WERI-Rb-1 (cell line): Measurements from ENCODE around the gene CILP.

Experiments
- DNase-seq: peaks from one replicate; pipeline ENCODE4 v3.0.0-alpha.2; 2020
- H3K27ac ChIP-seq: fragments of 250-450 bp; sonication (Bioruptor Pico); 2 replicates; pipeline ENCODE4 v1.5.1; 2020; ENCODE audit warnings: mild to moderate bottlenecking, moderate library complexity
- H3K27me3 ChIP-seq: fragments of 250-450 bp; sonication (Bioruptor Pico); 2 replicates; pipeline ENCODE4 v1.5.1; 2021; ENCODE audit warnings: mild to moderate bottlenecking, low read depth, moderate library complexity; ENCODE audit not compliant: insufficient read depth, severe bottlenecking
- H3K36me3 ChIP-seq: fragments of 250-450 bp; sonication (Bioruptor Pico); 2 replicates; pipeline ENCODE4 v1.5.1; 2020; ENCODE audit warnings: mild to moderate bottlenecking, moderate library complexity
- H3K4me3 ChIP-seq: 2 replicates; pipeline ENCODE4 v1.5.1; 2011; ENCODE audit warnings: low read depth, mild to moderate bottlenecking, control low read depth, low read length
- H3K9me3 ChIP-seq: fragments of 250-450 bp; sonication (Bioruptor Pico); 2 replicates; pipeline ENCODE4 v1.5.1; 2021; ENCODE audit warnings: mild to moderate bottlenecking, moderate library complexity; ENCODE audit not compliant: severe bottlenecking
- CTCF ChIP-seq: IDR thresholded peaks from 2 replicates; pipeline ENCODE4 v1.5.1; 2011; ENCODE audit warnings: low read depth, mild to moderate bottlenecking, control low read depth, inconsistent platforms, low read length

The CILP gene

GRCh38 chr15:65171428-65171827, 39.8 kb downstream of the CILP start:
- Histone ChIP-seq H3K9me3 (no peaks in the 10 kb centered on the region), H3K27me3 (no peaks in the 10 kb centered on the region), H3K27ac (no peak overlapping the region), H3K4me3 (no peak overlapping the region), H3K36me3 (peaks cover 34% of the 10 kb centered on the region)
- DNase-seq = no peak
- no peak for TF ChIP-seq CTCF

GRCh38 chr15:65165875-65166274, 45.4 kb downstream of the CILP start:
- H3K4me3 ChIP-seq = no peak overlapping the region
- H3K27me3 ChIP-seq = no peaks in the 10 kb centered on the region
- no peak for TF ChIP-seq CTCF
- H3K9me3 ChIP-seq = no peaks in the 10 kb centered on the region
- peaks cover 23% of the 10 kb centered on the region for H3K36me3 ChIP-seq
- no peak overlapping the region for H3K27ac ChIP-seq
- no peak for DNase-seq

DNA sequence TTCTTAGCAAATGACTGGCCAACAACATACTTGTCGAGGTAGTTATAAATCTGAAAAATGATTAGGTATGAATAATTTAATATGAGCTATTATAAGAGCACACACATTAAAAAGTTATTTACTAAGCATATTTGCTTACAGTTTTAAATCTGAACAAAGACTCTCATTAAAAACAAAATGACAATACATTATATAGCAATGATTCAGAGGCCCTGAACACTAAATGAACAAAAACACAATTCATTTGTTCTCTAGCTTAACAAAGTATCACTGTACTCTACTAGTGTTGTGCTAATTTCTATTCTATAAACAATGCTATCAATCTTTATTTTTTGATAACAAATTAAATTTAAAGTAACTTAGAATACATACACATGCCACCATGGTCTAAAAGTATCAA, 47.1 kb downstream of the CILP start:
- TF ChIP-seq CTCF = no peak
- Histone ChIP-seq H3K4me3 (no peak overlapping the region), H3K9me3 (no peaks in the 10 kb centered on the region), H3K36me3 (peaks cover 20% of the 10 kb centered on the region), H3K27me3 (no peaks in the 10 kb centered on the region), H3K27ac (no peak overlapping the region)
- no peak for DNase-seq

DNA sequence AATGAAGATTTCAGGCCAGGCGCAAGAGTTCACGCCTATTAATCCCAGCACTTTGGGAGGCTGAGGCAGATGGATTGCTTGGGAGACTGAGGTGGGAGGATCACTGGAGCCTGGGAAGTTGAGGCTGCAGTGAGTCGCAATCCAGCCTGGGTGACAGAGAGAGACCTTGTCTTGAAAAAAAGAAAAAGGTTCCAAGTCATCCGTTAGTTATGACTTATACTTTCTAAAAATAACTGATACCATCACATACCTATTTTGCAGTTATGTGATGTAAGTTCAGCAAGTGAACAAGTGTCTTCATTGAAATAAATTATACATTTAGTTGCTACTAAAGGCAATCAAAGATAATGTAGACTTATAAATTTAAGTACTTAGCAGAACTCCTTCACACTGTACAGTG, 48.2 kb downstream of the CILP start:
- H3K36me3 ChIP-seq = peaks cover 20% of the 10 kb centered on the region
- no peaks in the 10 kb centered on the region for H3K27me3 ChIP-seq
- H3K4me3 ChIP-seq = no peak overlapping the region
- no peaks in the 10 kb centered on the region for H3K9me3 ChIP-seq
- DNase-seq = no peak
- TF ChIP-seq CTCF = no peak
- H3K27ac ChIP-seq = no peak overlapping the region

GRCh38 chr15:65156692-65157091, 54.6 kb downstream of the CILP start:
- H3K4me3 ChIP-seq = no peak overlapping the region
- no peaks in the 10 kb centered on the region for H3K27me3 ChIP-seq
- DNase-seq = no peak
- no peaks in the 10 kb centered on the region for H3K9me3 ChIP-seq
- peaks cover 50% of the 10 kb centered on the region for H3K36me3 ChIP-seq
- no peak for TF ChIP-seq CTCF
- H3K27ac ChIP-seq = no peak overlapping the region

DNA sequence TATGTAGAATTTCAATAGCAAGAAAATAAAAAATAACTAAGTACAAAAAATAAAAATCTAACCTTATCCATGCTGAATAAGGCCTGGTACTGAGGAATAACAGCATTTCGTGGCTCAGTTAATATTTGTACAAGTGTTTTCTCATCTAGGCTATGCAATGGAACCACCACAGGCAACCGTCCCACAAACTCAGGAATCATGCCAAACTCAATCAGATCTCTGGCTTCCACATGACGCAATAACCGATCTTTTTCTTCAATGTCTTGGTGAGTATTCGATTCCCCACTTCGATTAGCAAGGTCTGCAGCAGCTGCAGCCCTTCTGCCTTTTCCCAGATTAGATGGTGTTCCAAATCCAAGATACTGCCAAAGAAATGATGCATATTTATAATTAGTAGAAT, 56.6 kb downstream of the CILP start:
- Histone ChIP-seq H3K27me3 (no peaks in the 10 kb centered on the region), H3K27ac (no peak overlapping the region), H3K4me3 (no peak overlapping the region), H3K9me3 (no peaks in the 10 kb centered on the region), H3K36me3 (peaks cover 64% of the 10 kb centered on the region)
- DNase-seq = no peak
- TF ChIP-seq CTCF = no peak
